ENCODE results near the gene TSPAN31. TPM values are rescaled to one million over a fixed set of nuclear protein-coding genes. Genes with fewer than 3 reads are reported as not detected.
A peak's percentile ranks its signal among the peaks of the same experiment; 100 is the strongest.

TSPAN31 gene
- total RNA-seq, 3 donors from 2014 or later: 55.5 to 107 (median 73.1) TPM

GRCh38 chr12:57736741-57737466 lies 7.9 kb upstream of the TSPAN31 start:
- no peaks in the 10 kb centered on the region for H3K36me3 ChIP-seq
- TF ChIP-seq POLR2AphosphoS5 (IDR thresholded peaks at IDR 0.05) (no peak), CTCF (IDR thresholded peaks at IDR 0.05) (no peak), POLR2A (IDR thresholded peaks at IDR 0.05) (no peak)
- H3K4me1 ChIP-seq: peaks cover 9 to 15% of the 10 kb centered on the region in 2 donors
- intact Hi-C loops (cut with DNase I; ENCODE audit: low total_unique reads): no loop called here
- H3K27me3 ChIP-seq: peaks cover 17 to 41% of the 10 kb centered on the region in 2 donors
- peak overlapping the region in 2 of 3 donors; percentile 44 to 67 for H3K4me3 ChIP-seq
- no peak overlapping the region for H3K27ac ChIP-seq
- DNase-seq (ENCODE audit: low spot score in 2 of 2): no peak
- no peaks in the 10 kb centered on the region for H3K9me3 ChIP-seq

- DNase-seq (ENCODE audit: low spot score in 2 of 2): no peak
- H3K4me3 ChIP-seq: peak overlapping the region; percentile 29 to 67 (median 44)
- peaks cover 17 to 41% of the 10 kb centered on the region in 2 donors for H3K27me3 ChIP-seq
- no peaks in the 10 kb centered on the region for H3K9me3 ChIP-seq
- H3K27ac ChIP-seq: no peak overlapping the region
- TF ChIP-seq POLR2AphosphoS5 (IDR thresholded peaks at IDR 0.05) (no peak), CTCF (IDR thresholded peaks at IDR 0.05) (peak in 1 of 3 donors; percentile 14)
- H3K4me1 ChIP-seq: peaks cover 9 to 15% of the 10 kb centered on the region in 2 donors
- intact Hi-C loops (cut with DNase I; ENCODE audit: low total_unique reads): no loop called here
- H3K36me3 ChIP-seq: no peaks in the 10 kb centered on the region
Observed at GRCh38 chr12:57737467-57738460, 7.1 kb upstream of the TSPAN31 start.

- no peaks in the 10 kb centered on the region for H3K9me3 ChIP-seq
- intact Hi-C loops (cut with DNase I; ENCODE audit: low total_unique reads): no loop called here
- peaks cover 17 to 41% of the 10 kb centered on the region in 2 donors for H3K27me3 ChIP-seq
- no peak within 1 kb of the TSS for H3K27ac ChIP-seq
- TF ChIP-seq POLR2A (IDR thresholded peaks at IDR 0.05) (no peak), POLR2AphosphoS5 (IDR thresholded peaks at IDR 0.05) (no peak), CTCF (IDR thresholded peaks at IDR 0.05) (no peak)
- DNase-seq (ENCODE audit: low spot score in 2 of 2): no peak
- H3K4me3 ChIP-seq: peak within 1 kb of the TSS; percentile 29 to 67 (median 44)
- no peaks in the 10 kb centered on the region for H3K36me3 ChIP-seq
- H3K4me1 ChIP-seq: peaks cover 9 to 15% of the 10 kb centered on the region in 2 donors
Observed at GRCh38 chr12:57738661-57739237, 6.1 kb upstream of the TSPAN31 start, which contains the start of gene AGAP2. Gene AGAP2 (minus strand): TSS chr12:57738742. CDS start chr12:57738246, 496 bp downstream.

GRCh38 chr12:57739387-57739786 lies 5.5 kb upstream of the TSPAN31 start:
- Histone ChIP-seq H3K27me3 (peaks cover 17 to 38% of the 10 kb centered on the region in 2 donors), H3K9me3 (no peaks in the 10 kb centered on the region), H3K4me1 (peaks cover 9 to 19% of the 10 kb centered on the region in 2 donors), H3K36me3 (no peaks in the 10 kb centered on the region), H3K27ac (no peak overlapping the region), H3K4me3 (no peak overlapping the region)
- TF ChIP-seq CTCF (IDR thresholded peaks at IDR 0.05) (no peak), POLR2AphosphoS5 (IDR thresholded peaks at IDR 0.05) (no peak), POLR2A (IDR thresholded peaks at IDR 0.05) (no peak)
- intact Hi-C loops (cut with DNase I; ENCODE audit: low total_unique reads): no loop called here
- no peak for DNase-seq (ENCODE audit: low spot score in 2 of 2)
